HG02981 (cell line): ENCODE data around the gene ITLN1.
"Not testable (repeated sequence)": the region's sequence is repeated elsewhere in the genome, so short reads cannot be mapped to it uniquely, and the experiment has no call there.

Source experiments
- ATAC-seq: cut with Tn5 transposase; IDR thresholded peaks from one replicate; pipeline ENCODE4 v1.9.1; 2021; ENCODE audit warnings: mild to moderate bottlenecking, moderate library complexity; ENCODE audit not compliant: unreplicated experiment

ITLN1 gene

DNA sequence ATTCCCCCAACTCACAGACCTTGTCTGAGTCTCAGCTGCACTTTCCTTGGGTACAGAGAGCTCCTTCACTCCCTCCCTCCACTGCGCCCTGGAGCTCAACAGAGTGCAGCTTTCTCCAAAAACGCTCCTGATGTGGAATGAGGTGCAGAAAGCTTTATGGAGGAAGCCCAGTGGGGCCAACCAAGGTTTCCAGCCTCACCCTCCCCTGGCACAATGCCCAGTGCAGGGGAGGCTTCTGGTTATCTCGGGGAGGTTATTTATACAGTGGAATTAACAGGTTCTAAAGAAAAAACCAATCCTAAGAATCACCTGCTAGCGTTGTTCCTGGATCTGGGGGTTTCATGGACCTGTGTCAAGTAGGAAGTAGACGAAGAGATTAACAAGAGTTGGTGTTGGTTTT lies at the start of gene ITLN1:
TSS of gene ITLN1 (minus strand) at position 139 of the 400 bp plus-strand sequence. CDS start 303 bp downstream, outside the sequence.
- no peak for ATAC-seq

DNA sequence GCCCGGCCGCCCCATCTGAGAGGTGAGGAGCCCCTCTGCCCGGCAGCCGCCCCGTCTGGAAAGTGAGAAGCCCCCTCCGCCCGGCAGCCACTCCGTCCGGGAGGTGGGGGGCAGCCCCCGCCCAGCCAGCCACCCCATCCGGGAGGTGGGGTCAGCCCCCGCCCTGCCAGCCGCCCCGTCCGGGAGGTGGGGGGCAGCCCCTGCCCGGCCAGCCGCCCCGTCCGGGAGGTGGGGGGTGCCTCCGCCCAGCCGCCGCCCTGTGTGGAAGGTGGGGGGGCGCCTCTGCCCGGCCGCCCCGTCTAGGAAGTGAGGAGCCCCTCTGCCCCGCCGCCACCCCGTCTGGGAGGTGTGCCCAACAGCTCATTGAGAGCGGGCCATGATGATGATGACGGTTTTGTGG lies 48.3 kb upstream of the ITLN1 start:
- ATAC-seq: not testable (repeated sequence)

- no peak for ATAC-seq
These were observed 40.8 kb upstream of the ITLN1 start for GRCh38 chr1:160925652-160926244.

GRCh38 chr1:160924791-160925651 lies 40.0 kb upstream of the ITLN1 start:
- ATAC-seq: no peak

DNA sequence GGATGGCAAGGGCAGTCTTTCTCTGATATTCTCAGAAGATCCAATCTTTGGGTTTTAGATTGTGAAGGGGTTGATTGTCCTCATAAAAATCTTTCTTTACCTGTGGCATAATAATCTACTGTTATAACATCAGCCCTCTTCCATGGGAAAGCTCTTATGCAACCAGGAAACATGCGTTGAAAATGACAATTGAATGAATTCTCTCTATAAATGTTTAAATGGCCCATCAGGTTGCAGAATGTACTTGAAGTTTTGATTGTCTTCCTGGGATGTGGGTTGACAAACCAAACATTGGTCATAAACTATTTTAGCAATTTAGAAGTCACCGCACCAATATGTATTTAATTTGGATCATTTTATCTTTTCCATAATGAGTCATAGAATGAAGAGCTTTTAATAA lies 31.7 kb upstream of the ITLN1 start:
- no peak for ATAC-seq

GRCh38 chr1:160913229-160913628 lies 28.2 kb upstream of the ITLN1 start:
- ATAC-seq: not testable (repeated sequence)

DNA sequence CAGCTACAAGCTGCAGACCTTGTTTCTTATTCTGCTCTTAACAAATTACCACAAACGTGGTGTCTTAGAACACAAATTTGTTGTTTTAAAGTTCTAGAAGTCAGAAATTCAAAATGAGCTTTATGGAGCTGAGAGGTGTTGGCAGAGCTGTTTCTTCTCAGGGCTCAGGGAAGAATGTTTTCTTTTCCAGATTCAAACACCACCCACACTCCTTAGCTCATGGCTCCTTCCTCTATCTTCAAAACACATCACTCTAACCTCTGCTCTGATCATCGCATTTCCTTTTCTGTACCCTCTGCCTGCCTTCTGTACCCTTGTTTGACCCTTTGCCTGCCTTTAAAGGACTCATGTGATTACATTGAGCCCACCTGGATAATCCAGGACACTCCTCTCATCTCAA lies 26.9 kb upstream of the ITLN1 start:
- ATAC-seq: no peak

- no peak for ATAC-seq
These were observed 26.5 kb upstream of the ITLN1 start for GRCh38 chr1:160911441-160911840.

DNA sequence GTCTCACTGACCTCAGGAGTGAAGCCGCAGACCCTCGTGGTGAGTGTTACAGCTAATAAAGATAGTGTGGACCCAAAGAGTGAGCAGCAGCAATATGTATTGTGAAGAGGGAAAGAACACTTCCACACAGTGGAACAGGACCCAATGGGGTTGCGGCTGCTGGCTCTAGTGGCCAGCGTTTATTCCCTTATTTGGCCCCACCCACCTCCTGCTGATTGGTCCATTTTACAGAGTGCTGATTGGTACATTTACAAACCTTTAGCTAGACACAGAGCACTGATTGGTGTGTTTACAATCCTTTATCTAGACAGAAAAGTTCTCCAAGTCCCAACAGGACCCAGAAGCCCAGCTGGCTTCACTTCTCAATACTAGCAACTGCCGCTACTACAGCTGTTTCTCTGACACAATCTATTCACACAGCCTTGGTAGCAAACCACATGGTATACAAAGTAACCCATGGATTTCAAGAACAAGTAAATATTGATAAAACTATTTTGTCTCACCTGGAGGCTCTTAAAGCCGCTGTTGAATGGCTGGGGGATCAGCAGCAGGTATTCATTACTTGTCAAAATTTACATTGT lies 25.3 kb upstream of the ITLN1 start:
- ATAC-seq: no peak

DNA sequence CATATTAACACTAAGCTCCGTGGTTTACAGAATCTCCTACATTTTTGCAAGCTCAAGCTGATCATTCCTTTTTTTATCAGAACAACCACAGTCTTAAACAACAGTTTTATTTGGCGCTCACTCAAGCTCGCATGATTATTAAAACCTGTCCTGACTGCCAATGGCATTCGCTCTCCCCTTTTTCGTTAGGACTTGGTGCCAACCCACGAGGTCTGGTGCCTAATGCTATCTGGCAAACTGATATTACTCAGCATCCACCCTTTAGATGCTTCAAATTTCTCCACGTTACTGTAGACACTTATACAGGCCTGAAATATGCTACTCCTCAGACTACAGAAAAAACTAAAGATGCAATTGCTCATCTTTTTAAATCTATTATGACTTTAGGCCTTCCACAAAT lies 23.0 kb upstream of the ITLN1 start:
- ATAC-seq: no peak

GRCh38 chr1:160905617-160905989 lies 20.6 kb upstream of the ITLN1 start:
- no peak for ATAC-seq

DNA sequence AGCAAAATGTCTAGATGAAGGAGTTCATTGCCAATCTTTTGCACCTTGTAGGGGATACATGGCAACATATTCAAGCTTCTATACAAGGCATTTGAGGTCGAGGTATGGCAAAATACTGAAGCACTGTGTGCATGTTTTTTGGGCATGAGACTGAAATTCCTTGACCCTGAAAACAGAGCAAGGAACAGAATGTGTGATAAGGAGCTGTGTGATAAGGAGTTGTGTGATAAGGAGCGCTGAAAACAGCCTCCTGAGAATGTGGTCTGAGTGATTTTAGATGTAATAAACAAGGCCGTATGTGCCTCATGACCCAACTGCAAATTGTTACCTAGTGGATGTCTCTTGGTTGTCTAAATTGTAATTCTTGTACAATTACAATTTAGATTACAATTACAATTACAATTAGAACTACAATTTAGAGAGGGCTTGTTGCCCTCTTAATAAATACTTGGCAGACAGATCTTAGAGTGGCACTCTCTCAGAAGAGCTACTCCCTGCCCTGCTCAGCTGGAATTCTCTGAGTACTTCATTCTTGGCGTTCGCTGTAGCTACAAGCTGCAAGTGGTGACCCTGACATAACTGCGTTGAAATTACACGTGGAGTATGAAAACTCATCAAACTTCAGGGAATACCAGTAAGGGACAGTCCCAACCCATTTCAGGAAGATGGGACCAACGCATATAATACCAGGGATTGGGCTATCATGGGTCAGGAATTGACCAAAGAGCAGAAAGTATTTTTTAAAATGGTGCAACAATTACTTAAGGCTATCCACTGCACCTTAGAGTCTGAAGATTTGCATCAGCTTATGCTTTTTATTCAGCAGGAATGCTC lies 20.0 kb upstream of the ITLN1 start:
- no peak for ATAC-seq

DNA sequence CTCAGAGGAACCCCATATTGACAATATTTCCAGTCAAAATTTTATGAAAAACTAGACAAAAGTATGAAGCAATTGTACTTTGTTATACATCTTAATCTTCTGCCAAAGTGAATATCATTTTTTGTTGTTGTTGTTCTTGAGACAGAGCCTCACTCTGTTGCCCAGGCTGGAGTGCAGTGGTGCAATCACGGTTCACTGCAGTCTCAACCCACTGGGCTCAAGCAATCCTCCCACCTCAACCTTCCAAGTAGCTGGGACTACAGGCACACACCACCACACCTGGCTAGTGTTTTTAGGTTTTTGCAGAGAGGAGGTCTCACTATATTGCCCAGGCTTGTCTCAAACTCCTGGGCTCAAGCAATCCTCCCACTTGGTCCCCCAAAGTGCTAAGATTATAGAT lies 17.3 kb upstream of the ITLN1 start:
- ATAC-seq: not testable (repeated sequence)

DNA sequence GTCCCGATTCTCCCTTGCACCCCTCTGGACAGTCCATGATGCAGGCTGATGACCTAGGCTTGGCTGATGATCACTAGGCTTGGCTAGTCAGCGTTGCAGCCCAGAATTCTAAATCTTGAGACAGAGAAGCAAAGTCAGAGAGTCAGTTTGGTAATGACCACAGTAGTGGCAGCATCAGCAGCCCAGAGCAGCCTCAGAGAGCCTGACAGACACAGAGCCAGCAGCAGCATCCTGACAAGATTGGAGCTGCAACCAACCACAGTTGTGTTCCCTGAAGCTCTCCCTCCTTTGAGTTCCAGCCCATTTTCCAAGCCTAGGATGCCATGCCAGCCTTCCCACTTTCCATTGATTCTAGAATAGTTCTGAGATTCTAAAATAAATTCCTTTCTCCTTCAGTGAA lies 16.8 kb upstream of the ITLN1 start:
- ATAC-seq: no peak

- ATAC-seq: not testable (repeated sequence)
These were observed 15.7 kb upstream of the ITLN1 start for GRCh38 chr1:160900683-160901082.

DNA sequence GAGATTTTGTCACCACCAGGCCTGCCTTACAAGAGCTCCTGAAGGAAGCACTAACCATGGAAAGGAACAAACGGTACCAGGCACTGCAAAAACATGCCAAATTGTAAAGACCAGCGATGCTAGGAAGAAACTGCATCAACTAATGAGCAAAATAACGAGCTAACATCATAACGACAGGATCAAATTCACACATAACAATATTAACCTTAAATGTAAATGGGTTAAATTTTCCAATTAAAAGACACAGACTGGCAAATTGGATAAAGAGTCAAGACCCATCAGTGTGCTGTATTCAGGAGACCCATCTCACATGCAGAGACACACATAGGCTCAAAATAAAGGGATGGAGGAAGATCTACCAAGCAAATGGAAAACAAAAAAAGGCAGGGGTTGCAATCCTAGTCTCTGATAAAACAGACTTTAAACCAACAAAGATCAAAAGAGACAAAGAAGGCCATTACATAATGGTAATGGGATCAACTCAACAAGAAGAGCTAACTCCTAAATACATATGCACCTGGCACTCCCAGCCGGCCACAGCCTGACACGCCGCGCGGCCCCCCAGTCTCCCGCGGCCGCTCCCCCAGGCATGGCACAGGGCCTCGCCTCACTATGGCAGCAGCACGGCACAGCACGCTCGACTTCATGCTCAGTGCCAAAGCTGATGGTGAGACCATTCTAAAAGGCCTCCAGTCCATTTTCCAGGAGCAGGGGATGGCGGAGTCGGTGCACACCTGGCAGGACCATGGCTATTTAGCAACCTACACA lies 9.6 kb upstream of the ITLN1 start:
- not testable (repeated sequence) for ATAC-seq

DNA sequence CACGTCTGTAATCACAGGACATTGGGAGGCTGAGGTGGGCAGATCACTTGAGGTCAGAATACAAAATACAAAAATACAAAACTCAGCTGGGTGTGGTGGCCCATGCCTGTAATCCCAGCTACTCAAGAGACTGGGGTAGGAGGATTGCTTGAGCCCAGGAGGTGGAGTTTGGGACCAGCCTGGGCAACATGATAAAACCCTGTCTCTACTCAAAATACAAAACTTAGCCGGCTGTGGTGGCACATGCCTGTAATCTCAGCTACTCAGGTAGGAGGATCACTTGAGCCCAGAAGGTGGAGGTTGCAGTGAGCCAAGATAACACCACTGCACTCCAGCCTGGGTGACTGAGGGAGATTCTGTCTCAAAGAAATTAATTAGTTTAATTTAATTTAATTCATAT lies 6.5 kb upstream of the ITLN1 start:
- ATAC-seq: no peak

- ATAC-seq: no peak
These were observed 3.9 kb upstream of the ITLN1 start for GRCh38 chr1:160888926-160889325.

- no peak for ATAC-seq
These were observed 2.1 kb upstream of the ITLN1 start for GRCh38 chr1:160887071-160887470.

DNA sequence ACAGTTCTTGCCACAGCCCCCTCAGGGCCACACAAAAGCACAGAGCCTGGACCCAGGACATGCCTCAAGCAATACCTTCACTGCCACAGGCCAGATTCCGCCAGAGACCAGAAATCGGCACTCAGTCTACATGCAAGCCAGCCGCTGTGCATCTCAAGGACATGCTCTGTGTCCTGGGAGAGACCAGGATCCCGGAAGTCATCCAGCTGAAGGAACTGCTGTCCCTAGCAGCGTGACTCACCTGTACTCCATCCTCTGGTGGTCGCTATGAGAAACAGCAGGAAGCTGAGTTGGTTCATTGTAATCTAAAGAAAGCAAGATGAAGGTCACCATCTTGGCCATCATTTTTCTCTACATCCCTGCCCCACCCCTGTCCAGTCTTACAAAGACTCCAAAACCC lies 401 bp downstream of the ITLN1 start:
- ATAC-seq: no peak
